Mucosa of stomach (tissue), 1 donor: ENCODE data around the gene SLIT3.

Experiments
- H3K27me3 ChIP-seq: one replicate; pipeline ENCODE4 v1.7.0; 2013; ENCODE audit warnings: mild to moderate bottlenecking, low read length; ENCODE audit not compliant: control insufficient read depth, insufficient read depth
- H3K36me3 ChIP-seq: one replicate; pipeline ENCODE4 v1.7.0; 2013; ENCODE audit warnings: low read length; ENCODE audit not compliant: control insufficient read depth, insufficient read depth
- H3K4me1 ChIP-seq: one replicate; pipeline ENCODE4 v1.7.0; 2013; ENCODE audit warnings: mild to moderate bottlenecking, low read length; ENCODE audit not compliant: control insufficient read depth, insufficient read depth
- H3K4me3 ChIP-seq: one replicate; pipeline ENCODE4 v1.7.0; 2013; ENCODE audit warnings: low read length
- H3K9ac ChIP-seq: one replicate; pipeline ENCODE4 v1.7.0; 2013; ENCODE audit warnings: mild to moderate bottlenecking, low read length, moderate library complexity
- H3K9me3 ChIP-seq: one replicate; pipeline ENCODE4 v1.7.0; 2013; ENCODE audit warnings: mild to moderate bottlenecking, low read length, moderate library complexity; ENCODE audit not compliant: control insufficient read depth
- donor health status: Pancreatic carcinoma.

The SLIT3 gene

GRCh38 chr5:168813184-168813968 is 487.6 kb downstream of the SLIT3 start:
- H3K4me1 ChIP-seq: no peaks in the 10 kb centered on the region
- no peaks in the 10 kb centered on the region for H3K27me3 ChIP-seq
- no peak overlapping the region for H3K4me3 ChIP-seq
- no peaks in the 10 kb centered on the region for H3K36me3 ChIP-seq
- no peaks in the 10 kb centered on the region for H3K9me3 ChIP-seq
- H3K9ac ChIP-seq: no peak overlapping the region

- Histone ChIP-seq H3K4me3 (no peak overlapping the region), H3K9me3 (no peaks in the 10 kb centered on the region), H3K4me1 (no peaks in the 10 kb centered on the region), H3K9ac (no peak overlapping the region), H3K27me3 (no peaks in the 10 kb centered on the region), H3K36me3 (no peaks in the 10 kb centered on the region)
Observed at GRCh38 chr5:168810641-168811040, 490.3 kb downstream of the SLIT3 start.

GRCh38 chr5:168809218-168809617 is 491.7 kb downstream of the SLIT3 start:
- Histone ChIP-seq H3K4me1 (no peaks in the 10 kb centered on the region), H3K36me3 (no peaks in the 10 kb centered on the region), H3K9me3 (no peaks in the 10 kb centered on the region), H3K9ac (no peak overlapping the region), H3K27me3 (no peaks in the 10 kb centered on the region), H3K4me3 (no peak overlapping the region)

- Histone ChIP-seq H3K9ac (no peak overlapping the region), H3K27me3 (no peaks in the 10 kb centered on the region), H3K4me3 (no peak overlapping the region), H3K36me3 (no peaks in the 10 kb centered on the region), H3K4me1 (no peaks in the 10 kb centered on the region), H3K9me3 (no peaks in the 10 kb centered on the region)
Observed at GRCh38 chr5:168808051-168808616, 492.8 kb downstream of the SLIT3 start.

- H3K9me3 ChIP-seq: no peaks in the 10 kb centered on the region
- no peak overlapping the region for H3K9ac ChIP-seq
- H3K36me3 ChIP-seq: no peaks in the 10 kb centered on the region
- H3K27me3 ChIP-seq: no peaks in the 10 kb centered on the region
- no peaks in the 10 kb centered on the region for H3K4me1 ChIP-seq
- H3K4me3 ChIP-seq: no peak overlapping the region
Observed at GRCh38 chr5:168807287-168807686, 493.7 kb downstream of the SLIT3 start.

GRCh38 chr5:168803541-168803940 is 497.4 kb downstream of the SLIT3 start:
- no peak overlapping the region for H3K4me3 ChIP-seq
- no peaks in the 10 kb centered on the region for H3K36me3 ChIP-seq
- H3K9ac ChIP-seq: no peak overlapping the region
- no peaks in the 10 kb centered on the region for H3K4me1 ChIP-seq
- H3K9me3 ChIP-seq: no peaks in the 10 kb centered on the region
- no peaks in the 10 kb centered on the region for H3K27me3 ChIP-seq

GRCh38 chr5:168802337-168802736 is 498.6 kb downstream of the SLIT3 start:
- Histone ChIP-seq H3K4me3 (no peak overlapping the region), H3K36me3 (no peaks in the 10 kb centered on the region), H3K9me3 (no peaks in the 10 kb centered on the region), H3K27me3 (no peaks in the 10 kb centered on the region), H3K4me1 (no peaks in the 10 kb centered on the region), H3K9ac (no peak overlapping the region)

GRCh38 chr5:168801567-168801966 is 499.4 kb downstream of the SLIT3 start:
- Histone ChIP-seq H3K4me1 (no peaks in the 10 kb centered on the region), H3K27me3 (no peaks in the 10 kb centered on the region), H3K9ac (no peak overlapping the region), H3K36me3 (no peaks in the 10 kb centered on the region), H3K9me3 (no peaks in the 10 kb centered on the region), H3K4me3 (no peak overlapping the region)

- H3K9me3 ChIP-seq: no peaks in the 10 kb centered on the region
- H3K36me3 ChIP-seq: no peaks in the 10 kb centered on the region
- no peaks in the 10 kb centered on the region for H3K4me1 ChIP-seq
- H3K9ac ChIP-seq: no peak overlapping the region
- H3K27me3 ChIP-seq: no peaks in the 10 kb centered on the region
- no peak overlapping the region for H3K4me3 ChIP-seq
Observed at GRCh38 chr5:168800701-168801100, 500.2 kb downstream of the SLIT3 start.

- no peaks in the 10 kb centered on the region for H3K9me3 ChIP-seq
- no peaks in the 10 kb centered on the region for H3K27me3 ChIP-seq
- no peak overlapping the region for H3K4me3 ChIP-seq
- H3K9ac ChIP-seq: no peak overlapping the region
- no peaks in the 10 kb centered on the region for H3K36me3 ChIP-seq
- H3K4me1 ChIP-seq: no peaks in the 10 kb centered on the region
Observed at GRCh38 chr5:168798065-168799023, 502.6 kb downstream of the SLIT3 start.

- H3K4me1 ChIP-seq: no peaks in the 10 kb centered on the region
- no peak overlapping the region for H3K9ac ChIP-seq
- H3K36me3 ChIP-seq: no peaks in the 10 kb centered on the region
- no peaks in the 10 kb centered on the region for H3K9me3 ChIP-seq
- H3K27me3 ChIP-seq: no peaks in the 10 kb centered on the region
- no peak overlapping the region for H3K4me3 ChIP-seq
Observed at GRCh38 chr5:168796593-168797580, 504.1 kb downstream of the SLIT3 start.
